Stomach (tissue), 4 donors: ENCODE data around the gene TOX3.

Source experiments
- CTCF ChIP-seq, 7 experiments: fragments of 450-650 bp in 4 of 7; fragments of 200-600 bp in 3 of 7; sonication (generic) in 3 of 7; IDR thresholded peaks; one replicate each; pipeline ENCODE4 v1.5.1; 2016 to 2019; ENCODE audit warnings: antibody characterized with exemption in 7 of 7, control low read depth in 2 of 7, mild to moderate bottlenecking in 1 of 7
- EP300 ChIP-seq: sonication (generic); formaldehyde crosslinking; IDR thresholded peaks from one replicate; pipeline ENCODE4 v1.6.1; 2017; ENCODE audit warnings: antibody characterized with exemption
- POLR2AphosphoS5 ChIP-seq, 3 donors: sonication (generic); formaldehyde crosslinking; IDR thresholded peaks; one replicate each; pipeline ENCODE4 v1.6.1; 2016; ENCODE audit warnings: antibody characterized with exemption in 3 of 3

GRCh38 chr16:52573365-52574299 is 26.7 kb upstream of the TOX3 start:
- TF ChIP-seq POLR2AphosphoS5 (IDR thresholded peaks at IDR 0.05) (peak in 2 of 3 donors; percentile 72 to 89), CTCF (IDR thresholded peaks at IDR 0.05) (peak in 3 of 7 experiments; percentile 6 to 25 (median 9)), EP300 (no peak)
